ENCODE results near the gene PSMC3IP. TPM values are rescaled to one million over a fixed set of nuclear protein-coding genes. Genes with fewer than 3 reads are reported as not detected.

Gene PSMC3IP
- polyA plus RNA-seq, 1 donor from 2014 or later, result 22.5 TPM

GRCh38 chr17:42536372-42537155, 41.0 kb downstream of the PSMC3IP start:
- Histone ChIP-seq H3K36me3 (ENCODE audit: insufficient read depth, low read length) (no peaks in the 10 kb centered on the region), H3K27ac (ENCODE audit: low read length) (peak overlapping the region; percentile 49), H3K9me2 (ENCODE audit: insufficient read depth, low read length) (no peaks in the 10 kb centered on the region), H3K9ac (ENCODE audit: low read length) (peak overlapping the region; percentile 68), H3K9me3 (ENCODE audit: low read length) (no peaks in the 10 kb centered on the region), H3K27me3 (ENCODE audit: insufficient read depth, low read depth, low read length) (no peaks in the 10 kb centered on the region), H2AFZ (ENCODE audit: low read depth, low read length) (peak overlapping the region; percentile 40), H4K20me1 (ENCODE audit: insufficient read depth) (no peaks in the 10 kb centered on the region), H3K4me2 (ENCODE audit: low read length) (peak overlapping the region; percentile 59), H3F3A (ENCODE audit: insufficient read depth, low read length, poor library complexity, severe bottlenecking) (no peaks in the 10 kb centered on the region), H3K79me2 (replicated peaks; ENCODE audit: insufficient read depth, low read length) (no peaks in the 10 kb centered on the region), H3K4me3 (ENCODE audit: low read length) (peak overlapping the region; percentile 81)
- TF ChIP-seq POLR2AphosphoS5 (IDR thresholded peaks at IDR 0.05) (no peak), TAF1 (IDR thresholded peaks at IDR 0.05; ENCODE audit: low read depth) (no peak), MXI1 (conservative IDR thresholded peaks at IDR 0.05; ENCODE audit: poor library complexity, severe bottlenecking) (peak; percentile 85), EP300 (conservative IDR thresholded peaks at IDR 0.05; ENCODE audit: poor library complexity, severe bottlenecking) (no peak)
- TF ChIP-seq, protein P1, sequence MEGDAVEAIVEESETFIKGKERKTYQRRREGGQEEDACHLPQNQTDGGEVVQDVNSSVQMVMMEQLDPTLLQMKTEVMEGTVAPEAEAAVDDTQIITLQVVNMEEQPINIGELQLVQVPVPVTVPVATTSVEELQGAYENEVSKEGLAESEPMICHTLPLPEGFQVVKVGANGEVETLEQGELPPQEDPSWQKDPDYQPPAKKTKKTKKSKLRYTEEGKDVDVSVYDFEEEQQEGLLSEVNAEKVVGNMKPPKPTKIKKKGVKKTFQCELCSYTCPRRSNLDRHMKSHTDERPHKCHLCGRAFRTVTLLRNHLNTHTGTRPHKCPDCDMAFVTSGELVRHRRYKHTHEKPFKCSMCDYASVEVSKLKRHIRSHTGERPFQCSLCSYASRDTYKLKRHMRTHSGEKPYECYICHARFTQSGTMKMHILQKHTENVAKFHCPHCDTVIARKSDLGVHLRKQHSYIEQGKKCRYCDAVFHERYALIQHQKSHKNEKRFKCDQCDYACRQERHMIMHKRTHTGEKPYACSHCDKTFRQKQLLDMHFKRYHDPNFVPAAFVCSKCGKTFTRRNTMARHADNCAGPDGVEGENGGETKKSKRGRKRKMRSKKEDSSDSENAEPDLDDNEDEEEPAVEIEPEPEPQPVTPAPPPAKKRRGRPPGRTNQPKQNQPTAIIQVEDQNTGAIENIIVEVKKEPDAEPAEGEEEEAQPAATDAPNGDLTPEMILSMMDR (IDR thresholded peaks at IDR 0.05; ENCODE audit: poor library complexity, severe bottlenecking), result peak; percentile 47

DNA sequence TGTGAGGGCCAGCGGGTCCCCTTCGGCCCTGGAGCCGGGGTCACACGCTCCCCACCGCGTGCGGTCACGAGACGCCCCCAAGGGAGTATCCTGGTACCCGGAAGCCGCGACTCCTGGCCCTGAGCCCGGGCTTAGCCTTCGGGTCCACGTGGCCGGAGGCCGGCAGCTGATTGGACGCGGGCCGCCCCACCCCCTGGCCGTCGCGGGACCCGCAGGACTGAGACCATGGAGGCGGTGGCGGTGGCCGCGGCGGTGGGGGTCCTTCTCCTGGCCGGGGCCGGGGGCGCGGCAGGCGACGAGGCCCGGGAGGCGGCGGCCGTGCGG, 41.5 kb downstream of the PSMC3IP start, which contains the start of gene NAGLU:
NAGLU (plus strand) TSS at position 194 of the 324 bp plus-strand sequence; CDS start at position 226, 32 bp downstream.
- Histone ChIP-seq H3K9ac (ENCODE audit: low read length) (peak within 1 kb of the TSS; percentile 68), H3K79me2 (replicated peaks; ENCODE audit: insufficient read depth, low read length) (no peaks in the 10 kb centered on the region), H3K27ac (ENCODE audit: low read length) (peak within 1 kb of the TSS; percentile 49), H3F3A (ENCODE audit: insufficient read depth, low read length, poor library complexity, severe bottlenecking) (no peaks in the 10 kb centered on the region), H3K36me3 (ENCODE audit: insufficient read depth, low read length) (no peaks in the 10 kb centered on the region), H3K9me2 (ENCODE audit: insufficient read depth, low read length) (no peaks in the 10 kb centered on the region), H3K4me2 (ENCODE audit: low read length) (peak within 1 kb of the TSS; percentile 59), H2AFZ (ENCODE audit: low read depth, low read length) (peak within 1 kb of the TSS; percentile 40), H3K27me3 (ENCODE audit: insufficient read depth, low read depth, low read length) (no peaks in the 10 kb centered on the region), H3K9me3 (ENCODE audit: low read length) (no peaks in the 10 kb centered on the region), H3K4me3 (ENCODE audit: low read length) (peak within 1 kb of the TSS; percentile 81), H4K20me1 (ENCODE audit: insufficient read depth) (no peaks in the 10 kb centered on the region)
- TF ChIP-seq, protein P1 (IDR thresholded peaks at IDR 0.05; ENCODE audit: poor library complexity, severe bottlenecking), result no peak
- peak; percentile 67 for TF ChIP-seq POLR2AphosphoS5 (IDR thresholded peaks at IDR 0.05)

DNA sequence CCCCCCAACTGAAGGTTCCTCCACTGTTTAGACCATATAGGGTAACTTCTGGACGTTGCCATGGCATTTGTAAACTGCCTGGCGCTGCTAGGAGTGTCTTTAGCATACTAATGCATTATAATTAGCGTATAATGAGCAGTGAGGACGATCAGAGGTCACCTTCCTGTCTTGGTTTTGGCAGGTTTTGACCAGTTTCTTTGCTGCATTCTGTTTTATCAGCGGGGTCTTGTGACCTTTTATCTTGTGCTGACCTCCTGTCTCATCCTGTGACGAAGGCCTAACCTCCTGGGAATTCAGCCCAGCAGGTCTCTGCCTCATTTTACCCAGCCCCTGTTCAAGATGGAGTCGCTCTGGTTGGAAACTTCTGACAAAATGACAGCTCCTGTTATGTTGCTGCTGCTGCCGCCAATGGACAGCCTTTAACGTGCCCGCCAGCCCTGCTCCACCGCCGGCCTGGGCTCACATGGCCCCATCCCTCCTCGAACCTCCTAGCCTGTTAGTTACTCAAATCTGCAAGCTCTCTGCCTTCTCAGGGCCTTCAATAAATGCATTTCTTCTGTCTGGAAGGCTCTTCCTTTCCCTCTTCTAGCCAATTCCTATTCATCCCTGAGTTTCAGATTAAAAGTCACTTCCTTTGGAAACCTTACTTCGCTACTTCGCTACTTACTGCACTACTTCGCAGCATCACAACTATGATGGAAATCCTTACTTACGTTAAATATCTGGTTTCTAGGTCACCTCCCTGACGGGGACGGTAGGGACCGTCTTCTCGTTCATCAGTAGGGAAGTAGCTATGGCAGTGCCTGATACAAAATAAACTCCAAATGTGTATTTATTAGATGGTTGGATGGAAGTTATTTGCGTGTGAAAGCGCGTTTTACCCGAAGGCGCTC, 42.1 kb downstream of the PSMC3IP start:
- TF ChIP-seq, protein P1 (IDR thresholded peaks at IDR 0.05; ENCODE audit: poor library complexity, severe bottlenecking), result no peak
- TF ChIP-seq RAD21 (conservative IDR thresholded peaks at IDR 0.05), result no peak

More for the DNA sequence above, 42.1 kb downstream of the PSMC3IP start:
- H2AFZ ChIP-seq (ENCODE audit: low read depth, low read length), result no peak overlapping the region
- no peaks in the 10 kb centered on the region for H3K9me3 ChIP-seq (ENCODE audit: low read length)
- H3K79me2 ChIP-seq (replicated peaks; ENCODE audit: insufficient read depth, low read length), result no peaks in the 10 kb centered on the region
- no peak overlapping the region for H3K27ac ChIP-seq (ENCODE audit: low read length)
- H3K4me2 ChIP-seq (ENCODE audit: low read length), result no peak overlapping the region
- no peaks in the 10 kb centered on the region for H3K36me3 ChIP-seq (ENCODE audit: insufficient read depth, low read length)
- peak overlapping the region; percentile 65 for H3K4me3 ChIP-seq (ENCODE audit: low read length)
- no peaks in the 10 kb centered on the region for H3F3A ChIP-seq (ENCODE audit: insufficient read depth, low read length, poor library complexity, severe bottlenecking)
- H3K27me3 ChIP-seq (ENCODE audit: insufficient read depth, low read depth, low read length), result no peaks in the 10 kb centered on the region
- no peaks in the 10 kb centered on the region for H3K9me2 ChIP-seq (ENCODE audit: insufficient read depth, low read length)
- no peaks in the 10 kb centered on the region for H4K20me1 ChIP-seq (ENCODE audit: insufficient read depth)
- peak overlapping the region; percentile 68 for H3K9ac ChIP-seq (ENCODE audit: low read length)
